AML-193 (cell line): Measurements from ENCODE around the gene ELF4.
A peak's percentile ranks its signal among the peaks of the same experiment; 100 is the strongest.

Source experiments
- DNase-seq, 2 experiments: peaks; one replicate each; lab custom pipeline; 2025; lab: John Stamatoyannopoulos, UW

Gene ELF4

DNA sequence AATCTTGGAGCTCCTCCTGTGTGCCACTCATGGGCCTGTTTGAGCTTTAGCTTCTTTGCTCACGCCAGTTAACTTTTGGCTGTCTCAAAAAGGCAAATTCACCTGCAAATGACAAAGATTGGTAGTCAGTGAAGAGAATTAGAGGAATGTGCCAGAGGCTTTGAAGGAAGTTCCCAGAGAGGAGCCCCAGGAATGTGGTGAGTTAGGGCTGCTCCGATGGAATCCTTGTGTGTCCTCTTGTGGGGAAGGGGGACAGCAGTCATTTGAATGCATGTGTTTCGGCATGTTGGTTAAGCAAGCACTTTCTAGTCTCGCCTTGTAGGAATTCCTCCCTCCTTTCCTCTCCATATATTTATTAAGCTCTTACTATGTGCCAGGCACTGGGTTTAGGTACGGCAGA is 62.9 kb downstream of the ELF4 start:
- no peak for DNase-seq

- DNase-seq, result no peak
Measured at GRCh38 chrX:130039847-130040246, 70.5 kb downstream of the ELF4 start.

GRCh38 chrX:130034178-130034577 is 76.1 kb downstream of the ELF4 start:
- DNase-seq, result no peak

GRCh38 chrX:130032552-130032951 is 77.7 kb downstream of the ELF4 start:
- no peak for DNase-seq

- no peak for DNase-seq
Measured at GRCh38 chrX:130030826-130031225, 79.5 kb downstream of the ELF4 start.

DNA sequence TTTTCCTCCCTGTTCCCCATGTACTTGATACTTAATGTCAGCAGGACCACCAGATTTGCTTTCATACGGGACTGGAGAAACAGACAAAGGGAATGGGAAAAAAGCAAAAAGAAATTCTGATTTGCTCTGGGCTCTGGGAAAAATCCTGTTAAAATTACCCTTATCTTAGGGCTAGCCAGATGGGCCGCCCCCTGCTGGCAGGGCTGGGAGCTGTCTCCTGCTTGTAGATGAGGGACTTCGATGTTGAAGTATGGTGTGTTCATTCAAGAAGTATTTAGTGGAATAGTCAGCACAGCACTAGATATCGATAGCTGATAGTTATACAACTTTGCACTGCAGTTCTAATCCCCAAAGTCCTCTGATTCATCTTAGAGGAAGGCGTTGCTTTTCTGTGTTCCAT is 82.1 kb downstream of the ELF4 start:
- DNase-seq, result peak in 1 of 2 experiments; percentile 35

- DNase-seq, result no peak
Measured at GRCh38 chrX:130027569-130027968, 82.7 kb downstream of the ELF4 start.

- no peak for DNase-seq
Measured at GRCh38 chrX:130025256-130025655, 85.0 kb downstream of the ELF4 start.

GRCh38 chrX:130024127-130024526 is 86.2 kb downstream of the ELF4 start:
- DNase-seq, result peak; percentile 55 to 59

GRCh38 chrX:130020661-130021324 is 89.5 kb downstream of the ELF4 start:
- no peak for DNase-seq

- no peak for DNase-seq
Measured at GRCh38 chrX:130018143-130018542, 92.2 kb downstream of the ELF4 start.

GRCh38 chrX:130015181-130015580 is 95.1 kb downstream of the ELF4 start:
- no peak for DNase-seq
